HL-60/S4 treated with phorbol 12-myristate 13-acetate at 8.2 ng/mL for 4 days and 3 days (cell line): ENCODE data around the gene CTBP2.
"Not testable (repeated sequence)": the region's sequence is repeated elsewhere in the genome, so short reads cannot be mapped to it uniquely, and the experiment has no call there.

Experiments used
- in situ Hi-C: fragments of 300-500 bp; cut with MboI; formaldehyde crosslinking; loops from 2 replicates; pipeline ENCODE4 v1.15.0; 2022; ENCODE audit warnings: low sequenced_read_pairs

Gene CTBP2

GRCh38 chr10:125160856-125161706 lies 718 bp upstream of the CTBP2 start:
- in situ Hi-C loops, result no loop called here

GRCh38 chr10:125159486-125159931 lies 854 bp downstream of the CTBP2 start:
- in situ Hi-C loops, result no loop called here

GRCh38 chr10:125158601-125159485 lies 1.5 kb downstream of the CTBP2 start:
- in situ Hi-C loops, result no loop called here

- in situ Hi-C loops, result no loop called here
These were observed 2.1 kb downstream of the CTBP2 start for GRCh38 chr10:125158275-125158600.

GRCh38 chr10:125157505-125157904 lies 2.9 kb downstream of the CTBP2 start:
- in situ Hi-C loops, result no loop called here

- in situ Hi-C loops, result no loop called here
These were observed 3.5 kb downstream of the CTBP2 start for GRCh38 chr10:125156739-125157480.

- in situ Hi-C loops, result no loop called here
These were observed 4.2 kb downstream of the CTBP2 start for GRCh38 chr10:125156196-125156595.

GRCh38 chr10:125155101-125155500 lies 5.3 kb downstream of the CTBP2 start:
- in situ Hi-C loops, result no loop called here

GRCh38 chr10:125154529-125154928 lies 5.8 kb downstream of the CTBP2 start:
- in situ Hi-C loops, result no loop called here

GRCh38 chr10:125153703-125154490 lies 6.5 kb downstream of the CTBP2 start:
- in situ Hi-C loops, result no loop called here

- in situ Hi-C loops, result no loop called here
These were observed 7.7 kb downstream of the CTBP2 start for GRCh38 chr10:125152450-125153368.

GRCh38 chr10:125151553-125152449 lies 8.6 kb downstream of the CTBP2 start:
- in situ Hi-C loops, result no loop called here

GRCh38 chr10:125151170-125151552 lies 9.2 kb downstream of the CTBP2 start:
- in situ Hi-C loops, result no loop called here

GRCh38 chr10:125150376-125151083 lies 9.8 kb downstream of the CTBP2 start:
- in situ Hi-C loops, result not testable (repeated sequence)

GRCh38 chr10:125149680-125150047 lies 10.7 kb downstream of the CTBP2 start:
- in situ Hi-C loops, result no loop called here

GRCh38 chr10:125149036-125149679 lies 11.2 kb downstream of the CTBP2 start:
- in situ Hi-C loops, result no loop called here

GRCh38 chr10:125148528-125148927 lies 11.8 kb downstream of the CTBP2 start:
- in situ Hi-C loops, result no loop called here
